ENCODE measurements around the gene CD300A. TPM values are rescaled to one million over a fixed set of nuclear protein-coding genes. Genes with fewer than 3 reads are reported as not detected.
"Not testable (repeated sequence)": the region's sequence is repeated elsewhere in the genome, so short reads cannot be mapped to it uniquely, and the experiment has no call there.

The CD300A gene
- total RNA-seq, 3 donors from 2014 or later (not counting 1 experiment from before 2014, with no cell fraction given), result 287 to 370 (median 295) TPM

GRCh38 chr17:74485022-74485743 lies 18.7 kb downstream of the CD300A start:
- Mint-ChIP-seq H3K36me3 (peaks cover 19% of the 10 kb centered on the region), H3K4me1 (peaks cover 59 to 78% of the 10 kb centered on the region in 2 donors), H3K4me3 (no peak overlapping the region), H3K27ac (peak overlapping the region; percentile 92 to 93), H3K27me3 (ENCODE audit: low read depth in 2 of 2) (no peaks in the 10 kb centered on the region), H3K9me3 (no peaks in the 10 kb centered on the region)
- ATAC-seq (no peak), DNase-seq (no peak)
- Histone ChIP-seq H3K4me3 (ENCODE audit: low read length) (no peak overlapping the region), H3K9me3 (ENCODE audit: control insufficient read depth, insufficient read depth, low read length) (peaks cover 3% of the 10 kb centered on the region), H3K27me3 (ENCODE audit: control insufficient read depth, insufficient read depth, low read length) (no peaks in the 10 kb centered on the region), H3K36me3 (ENCODE audit: control insufficient read depth, insufficient read depth, low read length) (peaks cover 75% of the 10 kb centered on the region), H3K4me1 (ENCODE audit: control insufficient read depth, insufficient read depth, low read length) (peaks cover 32% of the 10 kb centered on the region), H3K27ac (ENCODE audit: low read length) (no peak overlapping the region)
- intact Hi-C loops (cut with micrococcal nuclease), result no loop called here
- WGBS (ENCODE audit: insufficient coverage), result 93% methylated on average over 9 of the region's 9 CpGs
- no peak for TF ChIP-seq CTCF (IDR thresholded peaks at IDR 0.05)

GRCh38 chr17:74485841-74486240 lies 19.4 kb downstream of the CD300A start:
- H3K4me1 Mint-ChIP-seq, result peaks cover 55 to 78% of the 10 kb centered on the region in 2 donors
- no peak for TF ChIP-seq CTCF (IDR thresholded peaks at IDR 0.05)
- DNase-seq, result no peak
- H3K36me3 Mint-ChIP-seq, result peaks cover 14% of the 10 kb centered on the region
- Histone ChIP-seq H3K9me3 (ENCODE audit: control insufficient read depth, insufficient read depth, low read length) (peaks cover 3% of the 10 kb centered on the region), H3K36me3 (ENCODE audit: control insufficient read depth, insufficient read depth, low read length) (peaks cover 70% of the 10 kb centered on the region), H3K4me3 (ENCODE audit: low read length) (no peak overlapping the region), H3K27ac (ENCODE audit: low read length) (no peak overlapping the region), H3K4me1 (ENCODE audit: control insufficient read depth, insufficient read depth, low read length) (peaks cover 30% of the 10 kb centered on the region), H3K27me3 (ENCODE audit: control insufficient read depth, insufficient read depth, low read length) (no peaks in the 10 kb centered on the region)
- no peak for ATAC-seq
- H3K27me3 Mint-ChIP-seq (ENCODE audit: low read depth in 2 of 2), result no peaks in the 10 kb centered on the region
- H3K9me3 Mint-ChIP-seq, result no peaks in the 10 kb centered on the region
- no peak overlapping the region for H3K4me3 Mint-ChIP-seq
- H3K27ac Mint-ChIP-seq, result peak overlapping the region; percentile 92 to 93
- intact Hi-C loops (cut with micrococcal nuclease), result no loop called here
- 87% methylated on average over 5 of the region's 5 CpGs for WGBS (ENCODE audit: insufficient coverage)

GRCh38 chr17:74488276-74488675 lies 21.8 kb downstream of the CD300A start:
- Histone ChIP-seq H3K36me3 (ENCODE audit: control insufficient read depth, insufficient read depth, low read length) (peaks cover 47% of the 10 kb centered on the region), H3K4me1 (ENCODE audit: control insufficient read depth, insufficient read depth, low read length) (peaks cover 47% of the 10 kb centered on the region)
- DNase-seq; ATAC-seq; H3K27me3 ChIP-seq (ENCODE audit: control insufficient read depth, insufficient read depth, low read length); H3K4me3 ChIP-seq (ENCODE audit: low read length); intact Hi-C loops (cut with micrococcal nuclease); H3K27me3 Mint-ChIP-seq (ENCODE audit: low read depth in 2 of 2); H3K36me3 Mint-ChIP-seq; H3K9me3 ChIP-seq (ENCODE audit: control insufficient read depth, insufficient read depth, low read length); H3K27ac ChIP-seq (ENCODE audit: low read length); H3K4me3 Mint-ChIP-seq; H3K9me3 Mint-ChIP-seq: not testable (repeated sequence)
- H3K4me1 Mint-ChIP-seq, result peaks cover 60 to 80% of the 10 kb centered on the region in 2 donors
- WGBS (ENCODE audit: insufficient coverage), result 93% methylated on average over 4 of the region's 4 CpGs
- H3K27ac Mint-ChIP-seq, result peak overlapping the region; percentile 78 to 88

- H3K36me3 ChIP-seq (ENCODE audit: control insufficient read depth, insufficient read depth, low read length), result peaks cover 23% of the 10 kb centered on the region
- no peak for TF ChIP-seq CTCF (IDR thresholded peaks at IDR 0.05)
- DNase-seq (no peak), ATAC-seq (no peak)
- H3K27me3 ChIP-seq (ENCODE audit: control insufficient read depth, insufficient read depth, low read length), result no peaks in the 10 kb centered on the region
- peak overlapping the region; percentile 13 for H3K27ac ChIP-seq (ENCODE audit: low read length)
- Mint-ChIP-seq H3K36me3 (peaks cover 10% of the 10 kb centered on the region), H3K27me3 (ENCODE audit: low read depth in 2 of 2) (no peaks in the 10 kb centered on the region), H3K4me1 (peaks cover 55 to 77% of the 10 kb centered on the region in 2 donors), H3K9me3 (no peaks in the 10 kb centered on the region), H3K4me3 (no peak overlapping the region), H3K27ac (peak overlapping the region; percentile 78 to 88)
- WGBS (ENCODE audit: insufficient coverage), result 95% methylated on average over 8 of the region's 9 CpGs
- H3K4me3 ChIP-seq (ENCODE audit: low read length), result no peak overlapping the region
- H3K4me1 ChIP-seq (ENCODE audit: control insufficient read depth, insufficient read depth, low read length), result peaks cover 40% of the 10 kb centered on the region
- intact Hi-C loops (cut with micrococcal nuclease), result loop anchor here (1.0 to 10.0 kb wide), 2 partner anchors 11 to 186 kb away; no protein-coding TSS in a partner anchor
- peaks cover 3% of the 10 kb centered on the region for H3K9me3 ChIP-seq (ENCODE audit: control insufficient read depth, insufficient read depth, low read length)
These were observed 24.3 kb downstream of the CD300A start for GRCh38 chr17:74490716-74491115.
